HG03175 (cell line): ENCODE measurements around the gene COPS9.

ENCODE experiments used
- ATAC-seq: cut with Tn5 transposase; IDR thresholded peaks from one replicate; pipeline ENCODE4 v1.9.1; 2021; ENCODE audit warnings: mild to moderate bottlenecking, moderate library complexity; ENCODE audit not compliant: unreplicated experiment

The COPS9 gene

DNA sequence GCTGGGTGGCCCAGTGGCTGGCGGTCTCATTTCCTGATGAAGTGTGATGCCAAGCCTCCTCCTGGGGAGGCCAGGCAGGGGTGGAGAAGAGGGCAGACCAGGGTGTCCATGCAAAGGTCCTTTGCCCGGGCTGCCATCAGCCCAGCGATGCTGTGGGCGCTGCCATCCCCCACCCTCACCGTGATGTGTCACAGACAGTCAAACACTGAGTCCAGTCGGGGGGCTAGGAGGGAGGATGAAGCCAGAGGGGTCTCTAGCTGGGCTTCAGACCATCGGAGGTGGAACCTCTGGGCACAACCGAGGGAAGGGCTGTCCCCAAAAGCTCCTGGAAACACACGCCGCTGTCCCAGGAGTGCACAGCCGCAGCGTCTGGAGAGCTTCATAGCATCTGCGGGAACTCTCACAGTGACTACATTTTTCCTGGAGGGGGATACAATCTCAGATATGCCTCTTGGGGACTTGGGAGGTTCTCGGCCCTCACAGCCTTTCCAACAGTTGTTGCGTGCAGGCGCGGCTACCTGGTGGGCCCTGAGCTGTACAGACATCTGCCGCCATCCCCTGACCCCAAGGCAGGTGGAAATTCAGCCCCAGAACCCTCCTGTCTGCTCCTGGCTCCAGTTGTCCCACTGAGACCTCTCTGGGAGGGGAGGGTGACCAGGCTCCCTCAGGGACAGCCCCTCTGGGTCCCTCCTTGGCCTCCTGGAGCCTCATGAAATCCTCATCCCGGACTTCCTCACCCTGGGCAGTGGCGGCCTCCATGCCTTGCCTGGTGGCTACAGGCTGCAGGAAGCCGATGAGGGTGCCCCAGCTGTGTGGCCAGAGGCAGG, 30.9 kb upstream of the COPS9 start:
- ATAC-seq, result no peak

GRCh38 chr2:240166191-240166590, 30.1 kb upstream of the COPS9 start:
- no peak for ATAC-seq

DNA sequence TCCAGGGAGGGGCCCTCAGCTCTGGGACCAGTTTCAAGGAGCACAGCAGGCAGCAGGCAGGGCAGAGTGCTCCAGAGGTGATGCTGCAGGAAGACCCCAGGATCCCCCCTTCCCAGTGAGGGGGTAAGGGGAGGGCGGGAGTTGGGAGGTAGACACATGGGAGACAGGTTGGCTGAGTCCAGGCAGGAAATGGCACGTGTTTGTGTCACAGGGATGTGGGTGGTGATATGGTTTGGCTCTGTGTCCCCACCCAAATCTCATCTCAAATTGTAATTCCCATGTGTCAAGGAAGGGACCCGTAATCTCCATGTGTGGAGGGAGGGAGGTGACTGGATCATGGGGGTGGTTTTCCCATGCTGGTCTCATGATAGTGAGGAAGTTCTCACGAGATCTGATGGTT, 29.6 kb upstream of the COPS9 start:
- no peak for ATAC-seq

DNA sequence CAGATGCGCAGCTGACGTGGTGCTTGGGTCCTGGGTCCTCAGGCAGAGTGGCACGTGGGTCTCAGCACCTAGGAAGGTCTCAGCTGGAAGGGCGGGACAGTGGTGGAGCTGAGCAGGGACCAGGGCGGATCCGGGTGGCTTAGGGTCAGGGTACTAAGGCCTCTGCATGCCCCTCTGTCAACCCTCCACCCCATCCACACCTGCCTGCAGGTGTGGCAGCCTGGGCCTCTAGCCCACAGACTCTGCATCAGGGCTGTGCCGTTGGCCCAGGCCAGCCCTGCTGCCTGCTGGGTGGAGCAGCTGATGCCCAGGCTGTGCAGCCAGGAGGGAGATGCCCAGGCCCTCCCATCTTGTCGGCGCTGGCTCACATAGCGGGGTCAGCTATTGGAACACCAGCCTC, 28.9 kb upstream of the COPS9 start:
- ATAC-seq, result no peak

DNA sequence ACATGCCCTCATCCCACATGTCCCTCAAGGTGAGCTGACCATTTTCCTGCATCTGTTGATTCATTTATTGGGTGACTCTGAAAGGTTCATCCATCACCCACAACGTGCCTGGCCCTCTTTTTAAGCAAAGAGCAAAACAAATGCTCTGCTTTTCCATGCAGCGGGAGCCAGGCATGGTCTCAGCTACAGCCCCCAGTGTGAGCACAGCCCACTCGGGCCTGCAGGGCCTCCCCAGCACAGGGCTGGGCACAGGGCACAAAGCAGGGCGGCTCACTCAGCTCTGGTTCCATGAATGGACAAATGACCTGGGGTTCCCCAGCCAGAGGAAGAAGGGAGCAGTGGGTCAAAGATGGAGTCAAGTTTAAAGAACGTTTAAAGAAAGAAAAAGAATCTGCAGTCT, 28.5 kb upstream of the COPS9 start:
- ATAC-seq, result no peak

DNA sequence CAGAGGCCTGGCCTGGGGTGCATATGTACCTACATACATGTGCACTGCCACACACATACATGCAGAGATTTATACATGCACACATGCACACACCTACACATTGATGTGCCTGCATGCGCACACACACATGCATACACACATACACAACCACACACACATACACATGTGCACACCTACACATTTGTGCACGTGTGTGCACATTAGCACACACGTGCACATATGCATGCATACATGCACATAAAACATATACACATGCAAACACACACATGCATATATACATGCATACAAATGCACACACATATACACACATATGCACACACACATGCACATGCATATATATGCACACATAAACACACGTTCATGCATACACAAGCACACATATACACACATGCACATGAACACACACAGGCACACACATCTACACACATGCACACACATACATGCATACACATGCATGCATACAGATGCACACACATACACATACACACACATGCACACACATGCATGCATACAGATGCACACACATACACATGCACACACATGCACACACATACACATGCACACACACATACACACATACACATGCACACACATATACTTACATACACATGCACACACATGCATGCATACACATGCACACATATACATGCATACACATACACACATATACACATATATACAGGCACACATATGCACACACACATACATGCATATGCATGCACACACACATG, 27.9 kb upstream of the COPS9 start:
- no peak for ATAC-seq

DNA sequence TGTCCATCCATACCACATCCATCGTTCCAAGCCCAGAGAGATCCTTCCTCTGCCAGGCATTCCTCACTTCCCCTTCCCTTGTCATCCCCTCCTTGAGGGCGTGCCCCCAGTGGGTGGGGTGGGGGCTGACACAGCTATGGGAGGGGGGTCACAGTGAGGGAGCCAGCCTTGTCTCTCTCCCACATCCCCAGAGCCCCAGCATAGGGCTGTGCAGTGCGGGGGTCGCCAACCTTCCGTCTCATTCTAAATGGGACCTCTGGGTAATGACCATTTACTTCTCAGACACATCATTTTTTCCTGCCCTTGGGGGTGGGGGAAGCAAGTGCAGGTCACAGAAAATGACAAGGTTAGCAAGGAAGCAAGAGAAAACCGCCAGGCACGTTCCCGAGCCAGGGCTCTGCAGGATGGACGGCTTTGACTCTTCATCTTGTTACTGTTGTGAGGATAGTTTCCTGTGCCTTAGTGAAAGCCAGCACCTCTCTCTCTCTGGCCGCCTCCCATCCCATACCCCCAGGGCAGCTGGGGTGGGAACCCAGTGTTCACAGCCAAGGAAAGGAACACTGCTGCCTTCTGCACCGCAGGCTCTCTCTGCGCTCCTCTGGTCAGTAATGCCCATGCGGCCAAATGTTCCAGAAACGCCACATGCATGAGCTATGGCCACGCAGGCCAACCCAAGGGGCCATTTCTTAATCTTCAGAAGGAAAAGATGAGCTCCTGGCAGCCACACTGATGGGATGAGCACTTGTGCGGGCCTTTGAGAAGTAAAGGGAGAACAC, 27.0 kb upstream of the COPS9 start:
- ATAC-seq, result no peak

- no peak for ATAC-seq
Measured at GRCh38 chr2:240162531-240162930, 26.4 kb upstream of the COPS9 start.

- ATAC-seq, result no peak
Measured at GRCh38 chr2:240162032-240162431, 25.9 kb upstream of the COPS9 start.

DNA sequence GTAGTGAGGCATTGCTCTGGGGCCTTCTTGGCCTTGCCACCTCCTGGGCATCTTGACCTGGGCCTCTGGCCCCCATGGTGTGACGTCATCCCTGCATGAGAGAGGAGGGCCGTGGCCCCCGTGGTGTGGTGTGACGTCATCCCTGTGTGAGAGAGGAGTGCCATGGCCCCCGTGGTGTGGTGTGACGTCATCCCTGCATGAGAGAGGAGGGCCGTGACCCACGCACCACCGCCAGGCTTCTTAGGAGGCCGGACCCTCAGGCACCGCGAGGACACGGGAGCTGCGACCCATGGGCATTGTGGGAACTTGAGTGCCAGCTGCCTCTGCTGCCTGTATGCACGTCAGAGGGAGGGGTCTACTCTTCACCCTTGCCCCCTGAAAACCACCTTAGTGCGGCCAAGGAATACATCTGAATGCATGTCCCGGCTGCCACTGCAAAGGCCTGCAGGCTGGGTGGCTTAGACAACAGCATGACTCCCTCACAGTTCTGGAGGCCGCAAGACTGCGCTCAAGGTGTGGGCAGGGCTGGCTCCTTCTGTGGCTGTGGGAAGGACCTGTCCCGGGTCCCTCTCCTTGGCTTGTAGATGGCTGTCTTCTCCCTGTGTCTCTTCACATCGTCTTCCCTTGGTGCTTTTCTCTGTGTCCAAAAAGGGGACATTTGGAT, 25.1 kb upstream of the COPS9 start:
- ATAC-seq, result no peak

GRCh38 chr2:240160291-240161086, 24.4 kb upstream of the COPS9 start:
- no peak for ATAC-seq

GRCh38 chr2:240159251-240159839, 23.2 kb upstream of the COPS9 start:
- ATAC-seq, result no peak

DNA sequence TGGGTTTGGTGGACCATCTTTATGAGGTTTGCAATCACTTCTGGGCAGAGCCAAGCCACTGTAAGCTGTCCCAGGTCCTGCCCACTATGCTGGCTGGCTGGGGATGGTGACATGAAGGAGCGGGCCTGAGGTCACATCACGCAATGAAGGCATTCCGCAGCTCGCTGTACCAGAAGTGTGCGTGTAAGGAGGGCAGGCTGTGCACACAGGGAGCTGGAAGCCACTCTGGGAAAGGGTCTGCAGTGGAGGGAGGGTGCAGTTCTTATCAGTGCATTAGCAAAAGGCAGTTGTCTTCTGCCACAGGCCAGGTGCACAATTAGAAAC, 21.0 kb upstream of the COPS9 start:
- no peak for ATAC-seq

DNA sequence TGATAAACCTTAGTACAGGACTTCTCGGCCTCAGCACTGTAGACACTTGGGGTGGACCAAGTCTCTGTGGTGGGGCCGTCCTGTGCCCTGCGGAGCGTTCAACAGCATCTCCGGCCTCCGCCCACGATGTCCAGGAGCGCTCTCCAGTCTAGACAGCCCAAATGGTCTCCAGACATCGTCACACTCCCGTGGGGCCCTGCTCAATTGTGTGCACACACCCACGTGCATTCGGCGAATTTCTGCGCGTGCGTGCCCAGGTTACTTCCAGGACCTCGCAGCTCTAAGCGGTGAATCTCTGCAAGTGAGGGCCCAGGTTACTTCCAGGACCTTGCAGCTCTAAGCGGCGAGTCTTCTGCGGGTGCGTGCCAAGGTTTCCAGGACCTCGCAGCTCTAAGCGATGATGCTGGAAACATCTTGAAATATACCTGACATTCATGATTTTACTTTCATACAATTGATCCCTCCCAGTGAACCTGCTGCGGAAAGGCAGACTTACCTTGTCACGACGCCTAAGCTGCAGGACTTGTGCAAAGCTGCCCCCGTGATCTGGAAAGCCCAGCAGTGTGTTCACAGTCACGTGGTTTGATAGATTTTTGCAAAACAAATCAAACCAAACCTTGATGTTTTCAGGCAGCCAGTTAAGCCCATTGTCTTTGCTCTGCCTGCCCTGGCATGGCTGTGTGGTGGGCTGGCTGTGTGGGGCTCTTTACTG, 20.5 kb upstream of the COPS9 start:
- ATAC-seq, result no peak

DNA sequence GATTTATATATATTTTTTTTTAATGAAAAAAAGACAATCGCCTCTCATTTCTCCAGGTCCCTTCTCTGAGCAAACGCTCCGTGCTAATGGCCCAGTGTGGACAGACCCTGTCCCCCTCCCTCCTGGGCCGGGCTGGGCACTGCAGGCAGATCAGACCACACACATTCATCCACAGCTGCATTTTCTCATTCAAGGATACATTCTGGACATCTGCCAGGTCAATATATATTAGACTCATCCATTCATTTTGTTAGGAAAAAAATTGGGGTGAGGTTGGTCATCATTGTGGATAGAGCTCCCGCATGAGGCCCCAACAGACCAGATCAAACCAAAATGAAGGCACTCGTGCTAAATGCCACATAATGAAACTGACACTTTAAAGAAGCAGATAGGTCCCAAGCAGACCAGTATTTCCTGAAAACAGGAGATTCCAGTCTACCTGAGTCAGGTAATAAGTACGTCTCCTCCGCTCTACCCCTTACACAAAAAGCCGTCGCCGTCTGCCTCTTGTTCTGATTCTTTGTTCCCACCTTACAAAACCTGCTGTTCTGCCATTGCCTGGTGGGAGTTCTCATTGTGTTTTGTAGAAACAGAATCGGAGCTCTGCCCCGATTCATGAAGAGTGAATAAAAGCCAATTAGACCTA, 19.8 kb upstream of the COPS9 start:
- ATAC-seq, result no peak

GRCh38 chr2:240155048-240155744, 19.1 kb upstream of the COPS9 start:
- no peak for ATAC-seq

- ATAC-seq, result no peak
Measured at GRCh38 chr2:240154606-240155005, 18.5 kb upstream of the COPS9 start.

- ATAC-seq, result no peak
Measured at GRCh38 chr2:240153418-240153817, 17.3 kb upstream of the COPS9 start.
